Adipocyte (in vitro differentiated cells): ENCODE results near the gene ERMAP.

Source experiments
- DNase-seq: peaks from one replicate; pipeline ENCODE4 v3.0.0-alpha.2; 2015; ENCODE audit warnings: low read depth
- H3K27me3 ChIP-seq: replicated peaks from 2 replicates; pipeline ENCODE4 v1.7.0; 2013; ENCODE audit warnings: mild to moderate bottlenecking, low read length, moderate library complexity; ENCODE audit not compliant: control insufficient read depth, insufficient read depth
- H3K36me3 ChIP-seq: 2 replicates; pipeline ENCODE4 v1.7.0; 2013; ENCODE audit warnings: low read length, mild to moderate bottlenecking, moderate library complexity; ENCODE audit not compliant: control insufficient read depth, insufficient read depth, severe bottlenecking
- H3K4me1 ChIP-seq: 2 replicates; pipeline ENCODE4 v1.7.0; 2013; ENCODE audit warnings: mild to moderate bottlenecking, low read length, moderate library complexity; ENCODE audit not compliant: control insufficient read depth, insufficient read depth
- H3K4me3 ChIP-seq: 2 replicates; pipeline ENCODE4 v1.7.0; 2013; ENCODE audit warnings: mild to moderate bottlenecking, low read length, moderate library complexity
- H3K9ac ChIP-seq: 2 replicates; pipeline ENCODE4 v1.7.0; 2013; ENCODE audit warnings: mild to moderate bottlenecking, low read length, moderate library complexity
- H3K9me3 ChIP-seq: 2 replicates; pipeline ENCODE4 v1.7.0; 2013; ENCODE audit warnings: mild to moderate bottlenecking, low read length, moderate library complexity; ENCODE audit not compliant: control insufficient read depth

The ERMAP gene

DNA sequence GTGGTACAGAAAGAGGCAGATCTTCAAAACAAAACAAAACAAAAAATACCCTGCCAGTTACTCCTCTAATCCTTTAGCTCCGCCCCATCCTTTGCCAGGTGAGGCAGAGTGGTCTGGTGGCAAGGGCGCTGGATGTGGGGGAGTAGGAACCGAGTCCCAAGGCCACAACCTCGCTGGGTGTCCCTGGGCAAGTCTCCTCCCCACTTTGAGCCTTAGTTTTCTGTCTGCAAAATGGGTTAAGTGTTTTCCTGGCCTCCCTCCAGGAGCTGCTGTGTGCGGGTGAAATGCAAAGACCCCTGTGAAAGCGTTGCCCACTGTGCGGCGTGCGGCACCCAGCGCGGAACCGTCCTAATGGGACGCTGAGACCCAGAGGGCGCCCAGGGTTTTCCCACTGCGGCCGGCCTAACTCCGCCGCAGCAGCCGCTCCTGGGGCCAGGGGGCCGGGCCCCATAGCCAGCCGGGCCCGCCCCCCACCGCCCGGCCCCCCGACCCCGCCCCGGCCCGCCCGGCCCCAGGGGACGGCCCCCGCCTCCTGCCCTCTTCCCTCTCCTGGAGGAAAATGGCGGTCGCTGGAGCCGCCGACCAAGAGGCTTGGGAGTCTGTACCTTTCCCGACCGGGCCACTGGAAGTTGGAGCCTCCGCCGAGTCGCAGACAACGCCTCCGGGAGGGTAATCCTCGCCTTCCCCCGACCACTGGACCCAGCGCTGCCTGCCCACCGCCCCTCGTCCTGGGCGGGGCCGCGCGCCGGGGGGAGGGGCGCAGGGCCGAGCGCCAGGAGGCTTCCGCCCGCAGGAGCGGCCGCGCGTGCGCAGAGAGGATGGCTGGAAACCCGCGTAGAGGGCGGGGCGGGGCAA, at the start of gene ERMAP, which contains the start of gene SVBP:
Gene ERMAP, plus strand, starts transcription at position 538 of the 855 bp plus-strand sequence. CDS start 13,327 bp downstream, outside the sequence.
Gene SVBP, minus strand, starts transcription at position 813 of the 855 bp plus-strand sequence. CDS start 853 bp downstream, outside the sequence.
- Histone ChIP-seq H3K27me3 (no peaks in the 10 kb centered on the region), H3K4me1 (peaks cover 21% of the 10 kb centered on the region), H3K36me3 (peaks cover 4% of the 10 kb centered on the region), H3K9me3 (no peaks in the 10 kb centered on the region), H3K4me3 (peak within 1 kb of the TSS; percentile 94), H3K9ac (peak within 1 kb of the TSS; percentile 95)
- DNase-seq: peak; percentile 97

DNA sequence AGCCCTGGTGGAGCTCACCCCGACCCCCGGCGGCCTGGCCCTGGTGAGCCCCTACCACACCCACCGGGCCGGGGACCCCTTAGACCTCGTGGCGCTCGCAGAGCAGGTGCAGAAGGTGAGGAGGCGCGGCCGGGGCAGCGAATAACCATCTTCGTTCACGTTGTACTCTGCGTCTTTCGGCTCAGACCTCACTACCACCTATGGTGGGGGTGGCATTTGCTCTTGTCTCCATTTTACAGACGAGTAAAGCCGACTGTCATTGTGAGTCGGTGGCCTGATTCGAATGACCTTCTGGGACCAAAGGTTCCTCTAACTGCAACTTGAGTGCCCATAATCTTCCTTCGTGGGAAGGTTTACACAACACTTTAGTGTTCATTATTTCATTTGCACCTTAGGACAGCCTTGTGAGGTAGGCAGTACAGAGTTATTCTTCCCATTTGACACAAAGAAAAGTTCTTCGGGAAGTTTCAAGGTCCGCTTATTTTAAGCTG, 49.4 kb upstream of the ERMAP start:
- Histone ChIP-seq H3K9ac (peak overlapping the region; percentile 96), H3K27me3 (no peaks in the 10 kb centered on the region), H3K36me3 (no peaks in the 10 kb centered on the region), H3K4me1 (peaks cover 16% of the 10 kb centered on the region), H3K9me3 (no peaks in the 10 kb centered on the region), H3K4me3 (peak overlapping the region; percentile 88)
- no peak for DNase-seq

DNA sequence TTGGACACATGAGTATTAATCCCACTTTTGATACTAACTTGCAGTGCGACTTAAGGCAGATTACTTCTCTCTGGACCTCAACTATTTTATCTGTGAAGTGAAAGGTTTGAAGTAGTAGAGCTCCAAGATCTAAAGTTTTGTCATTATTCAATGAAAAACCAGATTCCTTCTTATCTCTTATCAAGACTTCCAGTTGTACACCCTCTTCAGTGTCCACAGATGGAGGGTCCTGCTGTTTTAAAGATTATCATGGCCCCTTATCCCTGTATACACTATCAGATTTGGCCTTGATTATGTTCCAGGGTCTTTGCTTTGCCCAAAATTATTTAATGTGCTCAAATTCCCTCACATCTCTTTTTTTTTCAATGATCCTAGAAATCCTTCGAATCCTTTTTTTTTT, 48.8 kb upstream of the ERMAP start:
- Histone ChIP-seq H3K4me3 (peak overlapping the region; percentile 88), H3K9ac (peak overlapping the region; percentile 96), H3K4me1 (peaks cover 16% of the 10 kb centered on the region), H3K9me3 (no peaks in the 10 kb centered on the region), H3K36me3 (peaks cover under 1% of the 10 kb centered on the region), H3K27me3 (no peaks in the 10 kb centered on the region)
- DNase-seq: no peak

- H3K4me3 ChIP-seq: no peak overlapping the region
These were observed 47.1 kb upstream of the ERMAP start for GRCh38 chr1:42769811-42770210.

DNA sequence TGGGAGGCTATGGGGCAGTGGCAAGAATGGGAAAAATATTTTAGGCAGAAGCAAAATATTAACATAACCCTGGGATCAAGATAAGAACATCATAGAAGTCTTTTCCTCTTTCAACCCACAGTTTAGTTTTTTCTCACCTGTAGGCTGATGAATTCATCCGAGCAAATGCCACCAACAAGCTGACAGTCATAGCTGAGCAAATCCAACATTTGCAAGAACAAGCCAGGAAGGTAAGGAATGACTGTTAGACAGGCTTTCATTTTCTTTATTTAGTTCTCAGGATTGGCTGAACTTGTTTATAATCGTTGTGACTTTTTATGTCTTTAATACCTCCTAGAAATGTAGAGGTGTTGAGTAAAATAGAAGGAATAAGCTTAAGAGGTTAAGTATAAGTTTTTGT, 43.5 kb upstream of the ERMAP start:
- H3K27me3 ChIP-seq: no peaks in the 10 kb centered on the region
- H3K36me3 ChIP-seq: peaks cover 50% of the 10 kb centered on the region
- DNase-seq: no peak

More at GRCh38 chr1:42769811-42770210, 47.1 kb upstream of the ERMAP start:
- peaks cover 17% of the 10 kb centered on the region for H3K36me3 ChIP-seq
- no peaks in the 10 kb centered on the region for H3K9me3 ChIP-seq
- peaks cover 11% of the 10 kb centered on the region for H3K4me1 ChIP-seq
- DNase-seq: no peak
- no peak overlapping the region for H3K9ac ChIP-seq
- H3K27me3 ChIP-seq: no peaks in the 10 kb centered on the region

GRCh38 chr1:42774928-42775526, 41.9 kb upstream of the ERMAP start:
- no peak for DNase-seq
- Histone ChIP-seq H3K36me3 (peaks cover 57% of the 10 kb centered on the region), H3K27me3 (no peaks in the 10 kb centered on the region), H3K9ac (no peak overlapping the region), H3K4me1 (no peaks in the 10 kb centered on the region), H3K9me3 (no peaks in the 10 kb centered on the region), H3K4me3 (no peak overlapping the region)

More for the DNA sequence above, 43.5 kb upstream of the ERMAP start:
- peaks cover under 1% of the 10 kb centered on the region for H3K4me1 ChIP-seq
- H3K4me3 ChIP-seq: no peak overlapping the region
- H3K9ac ChIP-seq: no peak overlapping the region
- no peaks in the 10 kb centered on the region for H3K9me3 ChIP-seq

- no peak overlapping the region for H3K4me3 ChIP-seq
- H3K36me3 ChIP-seq: peaks cover 66% of the 10 kb centered on the region
- H3K9me3 ChIP-seq: no peaks in the 10 kb centered on the region
- no peak overlapping the region for H3K9ac ChIP-seq
- DNase-seq: no peak
- H3K4me1 ChIP-seq: no peaks in the 10 kb centered on the region
- no peaks in the 10 kb centered on the region for H3K27me3 ChIP-seq
These were observed 40.4 kb upstream of the ERMAP start for GRCh38 chr1:42776502-42776901.

DNA sequence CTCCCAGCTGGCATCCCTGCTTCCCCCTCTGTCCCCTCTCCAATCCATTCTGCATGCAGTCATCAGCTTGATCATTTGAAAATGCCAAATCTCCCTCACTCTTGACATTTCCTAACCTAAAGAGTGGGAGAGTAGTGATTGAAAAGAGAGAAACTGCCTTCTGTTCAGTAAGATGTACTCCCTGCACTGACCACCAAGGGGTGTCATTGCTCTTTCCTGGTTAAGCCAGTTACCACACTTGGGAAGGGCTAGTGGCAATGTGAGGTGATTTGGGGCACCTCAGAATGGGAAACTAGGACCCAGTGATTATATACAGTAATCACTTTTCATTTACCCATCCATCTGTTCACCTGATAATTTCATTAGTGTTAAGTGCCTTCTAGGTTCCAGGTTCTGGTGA, 39.1 kb upstream of the ERMAP start:
- DNase-seq: peak; percentile 65
- H3K4me3 ChIP-seq: no peak overlapping the region

GRCh38 chr1:42779725-42780124, 37.2 kb upstream of the ERMAP start:
- no peaks in the 10 kb centered on the region for H3K4me1 ChIP-seq
- H3K9me3 ChIP-seq: no peaks in the 10 kb centered on the region
- no peak for DNase-seq
- H3K9ac ChIP-seq: no peak overlapping the region
- H3K4me3 ChIP-seq: no peak overlapping the region
- H3K36me3 ChIP-seq: peaks cover 66% of the 10 kb centered on the region
- H3K27me3 ChIP-seq: no peaks in the 10 kb centered on the region

More for the DNA sequence above, 39.1 kb upstream of the ERMAP start:
- no peaks in the 10 kb centered on the region for H3K9me3 ChIP-seq
- H3K9ac ChIP-seq: no peak overlapping the region
- no peaks in the 10 kb centered on the region for H3K27me3 ChIP-seq
- no peaks in the 10 kb centered on the region for H3K4me1 ChIP-seq
- H3K36me3 ChIP-seq: peaks cover 78% of the 10 kb centered on the region

- Histone ChIP-seq H3K9me3 (no peaks in the 10 kb centered on the region), H3K4me3 (no peak overlapping the region), H3K27me3 (no peaks in the 10 kb centered on the region), H3K9ac (no peak overlapping the region), H3K4me1 (no peaks in the 10 kb centered on the region), H3K36me3 (peaks cover 62% of the 10 kb centered on the region)
- no peak for DNase-seq
These were observed 36.7 kb upstream of the ERMAP start for GRCh38 chr1:42780176-42780575.

GRCh38 chr1:42783092-42783491, 33.8 kb upstream of the ERMAP start:
- H3K9me3 ChIP-seq: no peaks in the 10 kb centered on the region
- H3K36me3 ChIP-seq: peaks cover 33% of the 10 kb centered on the region
- DNase-seq: no peak
- no peak overlapping the region for H3K4me3 ChIP-seq
- no peak overlapping the region for H3K9ac ChIP-seq
- peaks cover 3% of the 10 kb centered on the region for H3K27me3 ChIP-seq
- no peaks in the 10 kb centered on the region for H3K4me1 ChIP-seq
